Transverse colon (tissue), 4 donors: ENCODE measurements around the gene PHACTR4. TPM values are rescaled to one million over a fixed set of nuclear protein-coding genes. Genes with fewer than 3 reads are reported as not detected.

Experiments
- DNase-seq: peaks from one replicate; pipeline ENCODE4 v3.0.0-alpha.2; 2019
- H3K27ac ChIP-seq, 4 donors: fragments of 200-600 bp; sonication (generic); 2 replicates each; pipeline ENCODE4 v1.5.1; 2016 to 2018; ENCODE audit warnings: inconsistent platforms in 4 of 4
- H3K27me3 ChIP-seq: fragments of 200-600 bp; sonication (generic); 2 replicates; pipeline ENCODE4 v1.5.1; 2017; ENCODE audit warnings: inconsistent platforms
- H3K36me3 ChIP-seq, 4 donors: fragments of 200-600 bp; sonication (generic); 2 replicates each; pipeline ENCODE4 v1.5.1; 2017 to 2019; ENCODE audit warnings: inconsistent platforms in 4 of 4
- H3K4me1 ChIP-seq, 4 donors: fragments of 200-600 bp; sonication (generic); 2 replicates each; pipeline ENCODE4 v1.5.1; 2017 to 2020; ENCODE audit warnings: inconsistent platforms in 4 of 4
- H3K4me3 ChIP-seq, 4 donors: fragments of 200-600 bp; sonication (generic); 1 replicate in 1 of 4; 2 replicates in 3 of 4; pipeline versions ENCODE4 v1.5.1 to v1.6.1; 2017 to 2019; ENCODE audit warnings: inconsistent platforms in 4 of 4
- H3K9me3 ChIP-seq, 2 donors: fragments of 200-600 bp; sonication (generic); 2 replicates each; pipeline ENCODE4 v1.5.1; 2017 to 2019; ENCODE audit warnings: inconsistent platforms in 2 of 2
- CTCF ChIP-seq, 5 experiments: fragments of 200-600 bp in 3 of 5; fragments of 450-650 bp in 2 of 5; sonication (generic) in 3 of 5; IDR thresholded peaks; 1 replicate in 2 of 5; 2 replicates in 3 of 5; pipeline ENCODE4 v1.5.1; 2016 to 2017; ENCODE audit warnings: antibody characterized with exemption in 5 of 5, inconsistent platforms in 3 of 5, mild to moderate bottlenecking in 2 of 5, moderate library complexity in 1 of 5
- EP300 ChIP-seq: sonication (generic); formaldehyde crosslinking; IDR thresholded peaks from one replicate; pipeline ENCODE4 v1.6.1; 2017; ENCODE audit warnings: antibody characterized with exemption, low read depth
- POLR2A ChIP-seq: fragments of 450-650 bp; IDR thresholded peaks from one replicate; pipeline ENCODE4 v1.6.1; 2016; ENCODE audit warnings: antibody characterized with exemption, mild to moderate bottlenecking, moderate library complexity
- POLR2AphosphoS5 ChIP-seq, 3 donors: sonication (generic); formaldehyde crosslinking; IDR thresholded peaks; one replicate each; pipeline ENCODE4 v1.6.1; 2016; ENCODE audit warnings: antibody characterized with exemption in 3 of 3
- WGBS, 2 donors: methylation state at CpG; one replicate each; pipeline ENCODE4 v1.1.5; 2018; ENCODE audit warnings: low coverage in 1 of 2; 5-methylcytosine and 5-hydroxymethylcytosine counted together
- in situ Hi-C, 4 donors: fragments of 200-750 bp; cut with MboI; loops; one replicate each; pipeline versions ENCODE4 v1.15.0 to v1.15.1; 2017; ENCODE audit warnings: low sequenced_read_pairs in 3 of 4, low pct_ligation_motif_present in 1 of 4, low pct_unique_long_range_greater_than_20kb in 1 of 4
- intact Hi-C: fragments of 100-400 bp; cut with DNase I; formaldehyde crosslinking; loops from one replicate; pipeline ENCODE4 v1.15.1; 2023; ENCODE audit warnings: low total_unique reads
- total RNA-seq, 4 donors: library from RNA; depleted of rRNA; stranded (reverse); fragments of >200 nt; gene quantifications; one replicate each; pipeline ENCODE4 v1.1.0, GENCODE V29; 2016

PHACTR4 gene
- total RNA-seq, 4 donors from 2014 or later: 31.4 to 51.1 (median 41.6) TPM

DNA sequence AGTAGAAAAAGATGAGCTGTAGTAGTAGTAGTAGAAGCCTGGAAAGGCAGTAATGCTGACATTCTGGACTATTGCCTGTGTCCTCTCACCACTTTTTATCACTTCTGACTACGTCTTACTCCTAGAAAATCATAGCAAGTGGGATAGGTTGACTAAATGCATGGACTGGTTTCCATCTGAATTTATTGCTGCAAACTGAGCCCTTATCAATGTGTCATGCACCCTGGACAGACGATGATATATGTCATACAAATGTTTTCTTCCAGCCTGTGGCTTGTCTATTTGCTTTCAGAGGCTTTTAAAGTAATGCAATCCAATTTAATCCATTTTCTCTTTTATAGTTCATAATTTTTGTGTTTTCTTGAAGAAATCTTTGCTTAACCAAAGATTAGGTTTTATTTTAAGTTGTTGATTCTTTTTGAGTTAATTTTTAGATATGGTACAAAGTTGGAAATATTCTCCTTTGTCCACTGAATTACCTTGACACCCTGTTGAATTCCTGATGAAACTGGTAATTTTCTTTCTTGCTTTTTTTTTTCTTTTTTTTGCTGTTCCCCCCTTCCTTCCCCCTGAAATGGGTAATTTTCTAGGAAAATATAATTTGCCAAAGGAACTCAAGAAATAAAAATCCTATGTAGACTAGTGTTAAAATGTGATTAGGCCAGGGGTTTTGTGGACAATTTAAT, 47.1 kb downstream of the PHACTR4 start:
- 53 to 59% methylated on average over 2 of the region's 2 CpGs for WGBS, 2 donors
- Histone ChIP-seq H3K9me3 (no peaks in the 10 kb centered on the region), H3K4me1 (peaks cover 0 to 21% (median 0%) of the 10 kb centered on the region in 4 donors), H3K36me3 (no peaks in the 10 kb centered on the region), H3K27ac (no peak overlapping the region), H3K4me3 (no peak overlapping the region), H3K27me3 (no peaks in the 10 kb centered on the region)
- TF ChIP-seq CTCF (IDR thresholded peaks at IDR 0.05) (no peak), EP300 (no peak), POLR2A (no peak), POLR2AphosphoS5 (IDR thresholded peaks at IDR 0.05) (no peak)
- in situ Hi-C loops (no loop called here), intact Hi-C loops (no loop called here)
- DNase-seq: no peak

- Histone ChIP-seq H3K4me1 (peaks cover 0 to 21% (median 0%) of the 10 kb centered on the region in 4 donors), H3K9me3 (no peaks in the 10 kb centered on the region), H3K36me3 (no peaks in the 10 kb centered on the region), H3K27ac (no peak overlapping the region), H3K4me3 (no peak overlapping the region), H3K27me3 (no peaks in the 10 kb centered on the region)
- TF ChIP-seq CTCF (IDR thresholded peaks at IDR 0.05): no peak
- TF ChIP-seq POLR2AphosphoS5 (IDR thresholded peaks at IDR 0.05): no peak
- no peak for TF ChIP-seq POLR2A
- in situ Hi-C loops (no loop called here), intact Hi-C loops (no loop called here)
- WGBS, 2 donors: 57 to 69% methylated on average over 1 to 3 of the region's 3 CpGs
- DNase-seq: no peak
These were observed 47.9 kb downstream of the PHACTR4 start for GRCh38 chr1:28417441-28417922.

- in situ Hi-C loops: no loop called here
- intact Hi-C loops: no loop called here
- no peak for TF ChIP-seq POLR2A
- no peak for TF ChIP-seq CTCF (IDR thresholded peaks at IDR 0.05)
- TF ChIP-seq POLR2AphosphoS5 (IDR thresholded peaks at IDR 0.05): no peak
- TF ChIP-seq EP300: no peak
- peaks cover 0 to 21% (median 0%) of the 10 kb centered on the region in 4 donors for H3K4me1 ChIP-seq
- H3K27ac ChIP-seq: no peak overlapping the region
- WGBS, 2 donors: 89 to 98% methylated on average over 4 of the region's 4 CpGs
- no peaks in the 10 kb centered on the region for H3K36me3 ChIP-seq
- DNase-seq: no peak
- no peaks in the 10 kb centered on the region for H3K9me3 ChIP-seq
- no peak overlapping the region for H3K4me3 ChIP-seq
- no peaks in the 10 kb centered on the region for H3K27me3 ChIP-seq
These were observed 48.5 kb downstream of the PHACTR4 start for GRCh38 chr1:28417926-28418637.

- intact Hi-C loops: no loop called here
- Histone ChIP-seq H3K9me3 (no peaks in the 10 kb centered on the region), H3K36me3 (no peaks in the 10 kb centered on the region), H3K4me1 (peaks cover 0 to 11% (median 0%) of the 10 kb centered on the region in 4 donors), H3K4me3 (no peak overlapping the region), H3K27me3 (no peaks in the 10 kb centered on the region), H3K27ac (no peak overlapping the region)
- in situ Hi-C loops: no loop called here
- TF ChIP-seq EP300: no peak
- no peak for TF ChIP-seq POLR2A
- no peak for TF ChIP-seq CTCF (IDR thresholded peaks at IDR 0.05)
- no peak for TF ChIP-seq POLR2AphosphoS5 (IDR thresholded peaks at IDR 0.05)
- DNase-seq: no peak
- 69 to 89% methylated on average over 1 of the region's 1 CpG for WGBS, 2 donors
These were observed 52.2 kb downstream of the PHACTR4 start for GRCh38 chr1:28421744-28422143.
